HG03095 (cell line): ENCODE data around the gene KY.

ENCODE experiments used
- ATAC-seq: cut with Tn5 transposase; IDR thresholded peaks from one replicate; pipeline ENCODE4 v1.9.1; 2021; ENCODE audit warnings: moderate library complexity; ENCODE audit not compliant: unreplicated experiment

KY gene

GRCh38 chr3:134675726-134676256 lies 25.0 kb upstream of the KY start:
- ATAC-seq, result no peak

- no peak for ATAC-seq
These were observed 21.7 kb upstream of the KY start for GRCh38 chr3:134672571-134672970.

- ATAC-seq, result no peak
These were observed 17.1 kb upstream of the KY start for GRCh38 chr3:134667956-134668355.

- ATAC-seq, result no peak
These were observed 16.6 kb upstream of the KY start for GRCh38 chr3:134667406-134667805.

- ATAC-seq, result no peak
These were observed 16.1 kb upstream of the KY start for GRCh38 chr3:134666885-134667284.

- ATAC-seq, result no peak
These were observed 15.6 kb upstream of the KY start for GRCh38 chr3:134666466-134666865.

GRCh38 chr3:134666052-134666451 lies 15.2 kb upstream of the KY start:
- ATAC-seq, result no peak

- no peak for ATAC-seq
These were observed 14.4 kb upstream of the KY start for GRCh38 chr3:134665243-134665642.

GRCh38 chr3:134663721-134664456 lies 13.1 kb upstream of the KY start:
- ATAC-seq, result no peak

- ATAC-seq, result no peak
These were observed 9.2 kb upstream of the KY start for GRCh38 chr3:134660046-134660441.

GRCh38 chr3:134659391-134660045 lies 8.7 kb upstream of the KY start:
- no peak for ATAC-seq

GRCh38 chr3:134658555-134658954 lies 7.7 kb upstream of the KY start:
- ATAC-seq, result no peak

- ATAC-seq, result no peak
These were observed 5.5 kb upstream of the KY start for GRCh38 chr3:134656211-134656800.

- no peak for ATAC-seq
These were observed 4.9 kb upstream of the KY start for GRCh38 chr3:134655706-134656105.

- ATAC-seq, result no peak
These were observed 3.2 kb upstream of the KY start for GRCh38 chr3:134654031-134654430.

- no peak for ATAC-seq
These were observed 2.2 kb upstream of the KY start for GRCh38 chr3:134652886-134653630.

GRCh38 chr3:134652409-134652831 lies 1.6 kb upstream of the KY start:
- ATAC-seq, result no peak

- no peak for ATAC-seq
These were observed 672 bp upstream of the KY start for GRCh38 chr3:134651347-134652041.

GRCh38 chr3:134649106-134649705 lies 1.6 kb downstream of the KY start:
- no peak for ATAC-seq
